Activated CD4-positive, CD25-positive, alpha-beta regulatory T cell (primary cell): Measurements from ENCODE around the gene SPRED2.
"Not testable (repeated sequence)": the region's sequence is repeated elsewhere in the genome, so short reads cannot be mapped to it uniquely, and the experiment has no call there.

ENCODE experiments used
- DNase-seq, 4 experiments: peaks; one replicate each; lab custom pipeline; 2025; lab: John Stamatoyannopoulos, UW

Gene SPRED2

DNA sequence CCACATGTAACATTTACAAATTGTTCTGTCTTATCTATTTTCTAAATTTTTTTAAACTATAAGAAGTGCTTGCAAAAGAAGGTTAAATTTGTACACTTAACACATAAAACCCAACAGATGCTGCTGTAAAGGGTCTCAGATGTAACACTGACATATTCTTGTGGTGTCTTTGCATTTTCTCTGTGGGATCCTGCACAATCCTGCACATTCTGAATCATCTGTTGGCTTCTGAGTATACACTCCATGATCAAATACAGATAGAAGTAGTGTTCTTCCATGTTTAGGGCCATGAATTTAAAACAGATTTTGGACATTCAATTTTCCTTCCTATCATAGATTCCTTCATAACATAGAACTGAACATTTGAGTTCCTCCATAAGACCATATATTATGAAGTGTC lies 89.0 kb downstream of the SPRED2 start:
- DNase-seq = no peak

DNA sequence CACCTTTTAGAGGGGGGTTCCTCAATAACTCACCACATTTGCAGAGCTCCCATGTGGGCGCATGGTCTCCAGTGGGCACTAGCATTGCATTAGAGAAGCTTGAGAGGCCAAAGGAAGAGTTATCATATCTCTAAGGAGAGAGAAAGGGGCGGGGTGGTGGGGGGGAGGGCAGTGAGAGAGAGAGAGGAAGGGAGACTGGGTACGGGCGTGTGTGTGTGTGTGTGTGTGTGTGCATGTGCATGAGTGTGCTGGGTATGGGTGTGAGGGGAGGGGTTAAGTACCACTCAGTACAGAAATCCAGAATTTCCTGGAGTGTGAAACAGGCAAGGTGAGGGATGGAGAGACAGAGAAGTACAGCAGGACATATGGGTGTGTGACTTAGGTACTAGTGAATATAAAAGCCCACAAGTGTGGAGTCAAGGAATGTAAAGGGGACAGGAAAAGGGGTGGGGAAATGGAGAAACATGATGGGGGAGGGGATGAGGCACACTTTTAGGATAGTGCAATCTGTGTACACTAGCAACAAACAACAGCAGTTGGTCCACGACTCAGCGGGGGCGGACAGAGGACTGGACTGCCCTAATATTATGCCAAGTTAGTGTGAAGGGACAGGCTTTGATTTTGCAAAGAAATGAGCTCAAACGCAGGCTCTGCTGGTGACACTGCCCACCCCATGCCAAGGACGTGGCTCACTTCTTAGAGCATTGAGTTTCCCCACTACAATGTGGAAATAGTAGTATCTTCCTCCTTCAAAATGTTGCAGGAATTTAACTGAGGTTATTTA lies 91.3 kb downstream of the SPRED2 start:
- DNase-seq = no peak

DNA sequence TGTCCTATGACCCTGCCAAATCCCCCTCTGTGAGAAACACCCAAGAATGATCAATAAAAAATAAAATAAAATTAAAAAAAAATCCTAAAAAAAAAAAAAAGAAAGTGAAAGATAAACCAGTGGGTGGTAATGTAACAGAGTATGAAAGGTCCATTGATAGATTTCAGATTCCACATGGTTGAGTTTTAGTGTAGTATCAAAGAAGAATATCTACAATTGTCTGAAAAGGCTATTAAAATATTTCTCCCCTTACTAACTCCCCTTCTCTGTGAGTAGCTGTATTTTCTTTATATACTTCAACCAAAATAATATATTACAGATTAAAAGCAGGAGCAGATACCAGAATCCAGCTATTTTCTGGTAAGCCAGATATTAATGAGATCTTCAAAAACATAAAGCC lies 92.8 kb downstream of the SPRED2 start:
- no peak for DNase-seq

DNA sequence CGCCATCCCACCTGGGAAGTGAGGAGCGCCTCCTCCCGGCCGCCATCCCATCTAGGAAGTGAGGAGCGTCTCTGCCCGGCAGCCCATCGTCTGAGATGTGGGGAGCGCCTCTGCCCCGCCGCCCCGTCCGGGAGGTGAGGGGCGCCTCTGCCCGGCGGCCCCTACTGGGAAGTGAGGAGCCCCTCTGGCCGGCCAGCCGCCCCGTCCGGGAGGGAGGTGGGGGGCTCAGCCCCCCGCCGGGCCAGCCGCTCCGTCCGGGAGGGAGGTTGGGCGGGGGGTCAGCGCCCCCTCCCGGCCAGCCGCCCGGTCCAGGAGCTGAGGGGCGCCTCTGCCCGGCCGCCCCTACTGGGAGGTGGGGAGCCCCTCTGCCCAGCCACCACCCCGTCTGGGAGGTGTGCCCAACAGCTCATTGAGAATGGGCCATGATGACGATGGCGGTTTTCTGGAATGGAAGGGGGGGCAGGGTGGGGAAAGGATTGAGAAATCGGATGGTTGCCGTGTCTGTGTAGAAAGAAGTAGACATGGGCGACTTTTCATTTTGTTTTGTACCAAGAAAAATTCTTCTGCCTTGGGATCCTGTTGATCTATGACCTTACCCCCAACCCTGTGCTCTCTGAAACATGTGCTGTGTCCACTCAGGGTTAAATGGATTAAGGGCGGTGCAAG lies 93.4 kb downstream of the SPRED2 start:
- DNase-seq = not testable (repeated sequence)

DNA sequence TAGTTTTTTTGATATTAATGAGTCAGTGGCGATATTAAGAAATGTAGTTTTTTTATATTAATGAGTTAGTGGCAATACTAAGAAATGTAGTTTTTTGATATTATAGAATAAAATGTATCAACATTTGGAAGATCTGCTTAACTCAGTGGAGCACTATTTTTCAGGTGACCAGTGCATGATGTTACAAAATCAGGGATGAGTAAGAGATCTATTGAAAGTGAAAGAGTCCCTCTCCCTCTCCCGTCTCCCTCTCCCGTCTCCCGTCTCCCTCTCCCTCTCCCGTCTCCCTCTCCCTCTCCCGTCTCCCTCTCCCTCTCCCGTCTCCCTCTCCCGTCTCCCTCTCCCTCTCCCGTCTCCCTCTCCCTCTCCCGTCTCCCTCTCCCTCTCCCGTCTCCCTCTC lies 94.5 kb downstream of the SPRED2 start:
- not testable (repeated sequence) for DNase-seq

DNA sequence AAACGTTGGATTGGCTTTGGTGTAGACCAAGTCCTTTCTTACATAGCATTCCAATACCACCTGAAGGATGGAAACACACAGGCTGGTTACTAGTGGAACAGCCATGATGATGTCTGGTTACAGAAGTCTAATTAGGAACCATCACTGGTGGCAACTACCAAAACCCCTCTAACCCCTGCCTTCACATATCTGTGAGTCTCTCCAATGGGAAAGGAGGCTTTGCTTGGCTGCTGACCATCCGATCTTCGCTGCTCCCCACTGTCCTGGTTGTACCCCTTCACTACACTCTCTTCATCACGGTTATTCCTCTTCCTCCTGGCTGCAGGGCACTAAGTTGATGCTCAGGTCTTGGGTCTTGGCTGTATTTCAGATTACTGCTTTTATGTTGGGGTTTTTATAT lies 97.7 kb downstream of the SPRED2 start:
- no peak for DNase-seq

DNA sequence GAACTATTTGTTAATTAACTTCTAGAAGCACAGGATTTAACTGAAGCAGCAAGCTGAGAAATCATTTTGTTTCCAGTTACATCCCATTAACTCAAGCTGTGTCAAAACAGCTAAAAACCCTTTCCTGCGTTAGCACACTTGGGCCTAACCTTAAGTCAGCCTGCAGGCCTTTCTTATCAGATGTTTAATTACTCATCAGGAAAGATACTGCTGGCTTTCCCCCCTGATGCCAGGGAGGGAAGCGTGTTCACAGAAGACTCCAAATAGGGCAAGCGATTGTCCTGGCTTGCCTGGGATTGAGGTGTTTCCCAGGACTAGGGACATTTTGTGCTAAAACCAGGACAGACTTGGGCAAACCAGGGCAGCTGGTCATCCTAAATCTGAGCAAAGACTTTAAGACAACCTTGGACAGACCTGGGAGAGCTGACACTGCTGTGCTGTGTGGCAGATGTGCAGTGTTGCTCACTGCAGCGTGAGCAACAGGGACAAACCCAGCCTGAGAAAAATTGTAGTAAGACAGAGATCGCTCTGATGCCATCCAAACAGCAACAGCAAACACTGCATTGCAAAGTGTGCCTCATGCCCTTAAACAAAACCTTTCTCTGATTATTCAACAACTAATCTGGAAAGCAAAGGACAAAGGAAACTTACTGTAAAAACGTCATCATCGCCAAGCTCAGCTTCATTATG lies 100.9 kb downstream of the SPRED2 start:
- DNase-seq = no peak

DNA sequence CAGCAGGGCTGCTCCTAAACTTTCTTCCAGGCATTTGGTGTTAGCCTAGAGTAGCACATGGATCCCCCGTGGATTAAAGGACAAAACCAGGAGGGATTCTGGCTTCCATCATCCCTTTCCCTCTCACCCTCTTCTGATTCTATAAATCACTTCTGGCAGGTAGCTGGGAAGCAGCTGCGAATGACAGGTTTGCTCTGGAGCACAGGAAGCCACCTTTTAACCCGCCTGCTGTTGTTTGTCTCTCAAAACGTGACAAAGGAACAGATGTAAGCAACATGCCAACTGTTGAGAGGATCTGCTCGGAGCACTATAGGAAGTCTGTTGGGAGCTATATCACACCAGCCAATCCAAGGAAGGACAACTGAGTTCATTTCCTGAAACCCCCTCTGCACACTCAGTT lies 102.9 kb downstream of the SPRED2 start:
- DNase-seq = no peak

DNA sequence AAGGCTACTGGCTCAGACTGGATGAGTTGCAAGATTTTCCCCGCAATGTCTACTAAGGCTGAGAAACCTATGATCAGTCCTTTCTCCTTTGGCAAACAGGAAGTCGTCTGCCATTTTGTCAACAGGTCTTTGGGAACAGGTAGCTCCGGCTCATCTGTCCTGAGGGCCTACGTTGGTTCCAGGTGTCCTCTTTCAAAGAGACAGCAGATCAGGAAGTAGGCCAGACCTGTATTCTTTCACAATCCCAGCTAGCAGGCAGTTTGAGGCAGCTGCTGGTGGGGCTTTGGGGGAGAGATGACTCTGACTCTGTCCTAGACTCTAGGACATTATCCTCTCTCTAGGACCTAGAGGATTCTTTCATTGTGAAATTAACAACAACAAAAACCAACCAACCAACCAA lies 106.1 kb downstream of the SPRED2 start:
- DNase-seq = no peak

DNA sequence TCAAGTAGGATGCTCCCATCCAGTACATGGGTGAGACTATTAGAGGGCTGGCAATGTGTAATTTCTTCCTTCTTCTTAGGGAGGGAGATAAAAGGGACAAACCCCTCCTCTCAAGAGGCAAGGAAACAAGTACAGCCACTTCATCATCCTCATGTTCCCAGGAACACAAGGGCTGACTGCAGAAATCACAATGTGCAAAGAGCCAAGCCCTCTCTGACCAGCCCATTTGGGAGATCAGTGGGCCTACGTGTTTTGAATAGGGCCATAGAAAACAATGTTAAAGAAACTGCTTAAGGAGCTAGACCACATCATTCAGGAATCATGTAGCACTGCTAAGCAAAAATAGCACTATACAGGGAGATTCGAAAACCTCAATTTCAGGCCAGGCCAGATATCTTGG lies 107.3 kb downstream of the SPRED2 start:
- no peak for DNase-seq

DNA sequence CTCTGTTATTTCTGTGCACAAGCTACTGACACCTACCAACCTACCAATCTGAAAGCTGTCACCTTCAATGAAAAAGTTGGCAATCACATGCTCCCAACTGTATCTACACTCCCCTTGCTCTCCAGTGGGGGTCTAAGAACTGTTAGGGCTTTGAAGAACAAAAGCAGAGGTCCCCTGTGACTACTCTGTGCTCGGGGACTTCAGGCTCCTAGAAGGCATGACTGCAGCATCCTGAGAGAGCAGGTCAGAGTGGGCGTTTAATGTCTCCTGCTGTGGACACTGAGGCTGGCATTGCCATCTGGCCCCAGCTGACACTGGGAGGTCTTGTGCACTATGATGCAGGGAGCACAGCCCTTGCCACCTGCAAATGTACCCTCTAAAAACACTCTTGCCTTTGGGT lies 111.5 kb downstream of the SPRED2 start:
- no peak for DNase-seq

DNA sequence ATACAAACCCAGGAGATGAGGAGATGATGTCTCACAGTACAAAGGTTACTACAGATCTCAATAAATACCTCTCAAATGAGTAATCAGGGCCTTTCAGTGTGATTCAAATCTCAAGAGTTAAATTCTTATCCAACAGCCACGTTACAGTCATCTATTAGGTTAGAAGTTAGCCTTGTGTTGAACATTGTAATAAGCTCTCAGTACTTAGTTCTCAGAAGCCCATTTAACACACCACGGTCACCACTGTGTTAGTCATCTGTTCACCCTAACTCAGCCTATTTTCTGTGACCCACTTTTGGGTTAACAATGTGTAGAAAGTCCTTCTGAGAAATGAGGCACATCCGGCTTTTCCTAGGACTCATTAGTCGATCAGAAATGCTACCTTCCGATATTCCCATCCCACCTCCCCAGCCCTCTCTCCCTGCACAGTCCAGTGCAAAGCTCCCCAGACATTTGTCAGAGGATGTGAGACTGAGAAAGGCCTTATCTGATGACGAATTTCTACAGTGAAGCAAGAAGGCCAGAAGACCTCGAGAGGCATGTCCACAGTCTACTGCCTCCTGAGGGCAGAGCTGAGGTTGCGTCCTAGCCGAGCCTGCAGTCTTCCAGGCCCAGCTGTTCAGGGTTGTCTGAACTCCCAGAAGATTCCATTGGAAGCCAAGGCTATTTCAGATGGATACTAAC lies 112.2 kb downstream of the SPRED2 start:
- no peak for DNase-seq

DNA sequence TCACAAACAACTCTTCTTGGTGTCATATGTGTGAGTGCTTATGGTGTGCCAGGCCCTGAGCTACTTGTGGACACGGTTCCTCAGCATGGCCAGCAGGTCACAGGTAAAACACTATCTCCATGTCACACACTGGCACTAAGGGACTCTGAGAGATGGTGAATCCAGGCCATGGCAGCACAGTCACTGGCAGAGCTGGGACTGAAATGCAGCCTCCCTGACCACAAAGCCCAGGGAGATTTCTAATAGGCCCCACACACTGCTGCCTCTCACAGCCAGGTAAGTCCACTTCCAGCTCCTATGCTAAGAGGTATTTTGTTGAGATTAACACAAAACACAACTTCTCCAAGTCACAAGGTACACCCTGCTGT lies 112.7 kb downstream of the SPRED2 start:
- no peak for DNase-seq

DNA sequence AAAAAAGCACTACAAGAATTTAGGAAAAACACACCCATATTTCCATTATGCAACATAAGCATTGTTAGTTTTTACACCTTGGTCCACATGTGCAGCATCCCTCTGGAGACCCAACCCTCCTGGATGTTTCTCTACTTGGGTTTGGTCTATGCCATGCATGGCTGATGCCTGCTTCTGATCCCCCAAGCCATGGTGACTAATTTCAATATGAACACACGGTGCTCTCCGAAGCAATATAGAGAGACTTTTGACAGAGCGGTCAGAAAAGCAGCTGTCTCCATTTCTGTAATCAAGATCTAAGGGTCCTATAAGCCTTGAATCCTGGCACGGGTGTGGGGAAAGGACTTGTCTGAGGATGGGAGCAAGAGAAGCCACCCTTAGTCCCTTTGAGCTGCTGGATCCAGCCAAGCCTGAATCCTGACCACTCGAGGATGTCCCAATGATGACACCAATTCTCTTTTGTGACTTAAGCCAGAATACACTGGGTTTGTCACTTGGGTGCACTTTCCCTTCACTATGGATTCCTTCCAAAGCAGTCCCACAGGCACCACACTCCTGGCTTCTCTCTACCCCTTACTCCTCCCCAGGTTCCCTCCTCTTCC lies 113.2 kb downstream of the SPRED2 start:
- DNase-seq = no peak

DNA sequence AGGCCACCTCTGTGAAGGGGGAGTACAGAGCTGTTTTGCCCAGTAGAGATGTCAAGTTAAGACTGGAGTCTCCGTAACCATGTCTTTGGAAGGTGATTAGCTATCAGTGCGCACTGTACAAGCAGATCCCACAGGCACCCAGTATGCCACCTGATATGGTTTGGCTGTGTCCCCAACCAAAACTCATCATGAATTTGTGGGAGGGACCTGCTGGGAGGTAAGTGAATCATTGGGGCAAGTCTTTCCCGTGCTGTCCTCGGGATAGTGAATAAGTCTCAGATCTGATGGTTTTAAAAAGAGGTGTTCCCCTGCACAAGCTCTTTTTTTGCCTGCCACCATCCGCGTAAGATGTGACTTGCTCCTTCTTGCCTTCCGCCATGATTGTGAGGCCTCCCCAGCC lies 114.6 kb downstream of the SPRED2 start:
- no peak for DNase-seq

DNA sequence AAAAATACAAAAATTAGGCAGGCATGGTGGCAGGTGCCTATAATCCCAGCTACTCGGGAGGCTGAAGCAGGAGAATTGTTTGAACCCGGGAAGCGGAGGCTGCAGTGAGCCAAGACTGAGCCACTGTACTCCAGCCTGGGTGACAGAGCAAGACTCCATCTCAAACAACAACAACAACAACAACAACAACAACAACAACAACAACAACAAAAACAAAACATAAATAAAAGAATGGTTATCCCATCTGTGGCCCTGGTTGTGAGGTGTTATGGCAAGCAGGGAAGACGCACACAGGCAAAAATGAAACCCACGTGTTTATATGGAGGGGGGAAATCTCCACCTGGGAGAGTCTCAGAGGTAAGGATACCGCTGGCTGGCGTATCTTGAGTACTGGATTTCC lies 115.0 kb downstream of the SPRED2 start:
- DNase-seq = not testable (repeated sequence)

DNA sequence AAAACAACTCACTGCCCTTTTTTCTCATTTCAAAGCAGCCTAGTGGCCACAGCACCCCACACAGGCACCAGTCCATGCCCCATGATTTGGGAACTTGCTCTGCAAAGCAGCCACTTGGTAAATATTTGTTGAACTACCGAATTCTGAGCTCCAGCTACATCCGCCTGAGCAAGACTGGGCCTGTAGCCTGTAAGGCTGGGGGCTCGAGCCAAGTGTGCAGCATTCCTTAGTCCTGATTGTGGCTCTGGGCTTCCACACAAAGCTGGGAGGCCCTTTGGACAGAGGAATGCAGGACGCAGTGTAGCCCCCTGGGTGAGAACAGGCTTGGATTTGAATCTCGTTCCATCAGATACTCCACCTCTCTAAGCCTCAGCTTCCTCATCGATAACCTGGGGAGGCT lies 116.3 kb downstream of the SPRED2 start:
- no peak for DNase-seq

DNA sequence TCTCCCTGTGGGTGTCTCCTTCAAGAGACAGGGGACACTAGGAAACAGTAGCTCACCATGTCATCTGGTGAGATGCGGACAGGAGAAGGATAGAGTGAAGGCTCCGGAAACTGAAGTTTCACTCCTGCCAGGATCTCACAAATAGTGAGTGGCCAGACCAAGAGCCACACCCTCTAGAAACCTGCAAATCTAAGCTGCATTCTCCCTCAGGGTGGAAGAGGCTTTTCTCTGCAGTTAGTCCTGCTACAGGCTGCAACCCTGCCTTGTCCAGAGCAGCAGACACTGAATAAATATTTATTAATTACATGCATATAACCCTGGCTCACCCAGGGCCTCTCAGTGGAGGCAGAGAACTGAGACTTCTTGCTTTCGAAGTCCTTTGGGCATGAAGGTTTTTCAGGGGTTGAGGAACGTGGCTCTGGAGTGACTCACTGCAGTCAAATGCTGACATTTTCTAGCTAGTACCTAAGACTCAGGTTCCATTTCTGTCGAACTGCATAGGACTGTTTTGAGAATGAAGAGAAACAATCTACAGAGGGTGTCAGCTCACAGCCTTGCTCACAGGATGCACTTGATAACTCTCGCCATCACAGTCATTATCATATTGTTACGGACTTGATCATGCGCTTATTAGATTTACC lies 117.5 kb downstream of the SPRED2 start:
- DNase-seq = no peak

DNA sequence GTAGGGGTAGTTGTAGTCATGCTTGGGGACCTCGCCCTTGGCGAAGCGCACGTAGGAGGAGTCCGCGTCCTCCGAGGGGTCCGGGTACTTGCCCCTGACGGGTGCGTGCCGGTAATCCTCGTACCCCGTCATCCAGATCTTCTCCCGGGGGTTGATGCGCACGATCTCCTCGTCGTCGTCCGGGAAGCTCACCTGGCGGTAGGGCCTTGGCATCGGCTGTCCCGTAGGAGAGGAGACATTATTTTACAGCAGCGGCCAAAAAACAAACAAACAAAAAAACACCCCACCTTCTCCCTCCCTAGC lies 118.5 kb downstream of the SPRED2 start:
- no peak for DNase-seq

DNA sequence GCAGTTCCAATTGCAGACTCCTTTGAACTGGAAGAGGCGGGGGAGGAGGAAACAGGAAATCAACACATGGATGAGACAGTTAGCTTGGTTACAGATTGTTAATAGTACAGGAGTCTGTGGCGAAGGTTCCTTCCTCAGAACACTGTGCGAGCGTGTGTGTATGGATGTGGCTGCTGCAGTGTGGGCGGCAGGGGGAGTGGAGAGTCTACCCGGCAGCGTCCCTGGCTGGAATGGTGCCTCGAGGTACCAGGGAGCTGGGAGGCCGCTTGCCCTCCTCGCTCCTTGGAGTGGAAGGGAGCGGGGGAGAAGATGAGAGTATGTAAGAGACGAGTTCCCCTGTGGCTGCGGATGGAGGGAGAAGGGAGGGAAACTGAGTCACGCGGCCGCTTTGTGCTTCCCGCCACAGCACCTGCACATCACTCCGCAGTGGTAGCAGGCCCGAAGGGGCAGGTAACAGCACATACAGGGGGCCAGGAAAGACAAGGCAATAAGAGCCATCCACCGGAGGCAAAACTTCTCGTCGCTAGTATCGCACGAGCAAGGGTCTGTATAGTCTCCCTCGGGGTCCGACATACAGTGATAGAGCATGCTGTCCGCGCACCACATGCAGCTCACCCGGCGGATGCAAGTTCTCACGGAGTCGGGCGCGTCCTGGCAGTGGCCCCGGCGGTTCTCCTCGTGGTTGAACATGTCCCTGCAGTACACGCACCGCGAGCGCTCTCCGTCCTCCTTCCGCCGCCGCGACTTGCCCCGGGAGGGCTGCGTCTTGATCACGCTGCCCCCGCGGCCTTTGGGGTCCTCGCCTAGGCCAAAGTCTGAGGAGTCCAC lies 119.1 kb downstream of the SPRED2 start:
- DNase-seq = no peak

DNA sequence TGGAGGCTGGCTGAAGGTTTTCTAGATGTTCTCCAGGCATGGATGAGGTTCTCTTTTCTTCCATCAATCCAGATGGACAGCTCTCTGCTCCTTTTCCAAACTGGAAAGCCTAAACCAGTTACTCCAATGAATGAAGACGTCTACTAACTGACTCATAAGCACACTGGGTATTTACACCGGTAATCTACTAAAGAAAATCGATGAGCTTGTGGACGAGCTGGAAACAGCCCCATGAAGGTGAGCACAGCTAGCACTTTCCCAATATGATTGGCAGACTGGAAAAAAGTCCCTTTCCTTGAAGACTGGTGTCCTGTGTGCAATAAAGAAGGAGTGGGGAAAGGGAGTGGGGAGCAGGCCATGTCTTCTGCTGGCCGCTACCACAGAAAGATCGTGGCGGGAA lies 120.8 kb downstream of the SPRED2 start:
- no peak for DNase-seq
